ENCODE data around the gene ZNF19.
A peak's percentile ranks its signal among the peaks of the same experiment; 100 is the strongest.

Gene ZNF19

GRCh38 chr16:71429581-71429980 lies 59.5 kb downstream of the ZNF19 start:
- DNase-seq (ENCODE audit: low read depth) = no peak
- no peak overlapping the region for H3K4me3 ChIP-seq (replicated peaks; ENCODE audit: low read depth, low read length)
- TF ChIP-seq CTCF (IDR thresholded peaks at IDR 0.05; ENCODE audit: low read length, missing control alignments) = no peak

- DNase-seq (ENCODE audit: low read depth) = peak; percentile 21
- H3K4me3 ChIP-seq (replicated peaks; ENCODE audit: low read depth, low read length) = no peak overlapping the region
- no peak for TF ChIP-seq CTCF (IDR thresholded peaks at IDR 0.05; ENCODE audit: low read length, missing control alignments)
Observed at GRCh38 chr16:71428883-71429282, 60.2 kb downstream of the ZNF19 start.

GRCh38 chr16:71428385-71428784 lies 60.7 kb downstream of the ZNF19 start:
- H3K4me3 ChIP-seq (replicated peaks; ENCODE audit: low read depth, low read length) = no peak overlapping the region
- DNase-seq (ENCODE audit: low read depth) = no peak
- TF ChIP-seq CTCF (IDR thresholded peaks at IDR 0.05; ENCODE audit: low read length, missing control alignments) = no peak

GRCh38 chr16:71426880-71427615 lies 62.1 kb downstream of the ZNF19 start:
- TF ChIP-seq CTCF (IDR thresholded peaks at IDR 0.05; ENCODE audit: low read length, missing control alignments) = no peak
- H3K4me3 ChIP-seq (replicated peaks; ENCODE audit: low read depth, low read length) = no peak overlapping the region
- DNase-seq (ENCODE audit: low read depth) = no peak

GRCh38 chr16:71426069-71426879 lies 62.9 kb downstream of the ZNF19 start:
- peak; percentile 75 for DNase-seq (ENCODE audit: low read depth)
- no peak for TF ChIP-seq CTCF (IDR thresholded peaks at IDR 0.05; ENCODE audit: low read length, missing control alignments)
- peak overlapping the region; percentile 27 for H3K4me3 ChIP-seq (replicated peaks; ENCODE audit: low read depth, low read length)

- peak overlapping the region; percentile 27 for H3K4me3 ChIP-seq (replicated peaks; ENCODE audit: low read depth, low read length)
- TF ChIP-seq CTCF (IDR thresholded peaks at IDR 0.05; ENCODE audit: low read length, missing control alignments) = no peak
- no peak for DNase-seq (ENCODE audit: low read depth)
Observed at GRCh38 chr16:71425746-71426068, 63.4 kb downstream of the ZNF19 start.

Data from fibroblast of pulmonary artery (primary cell).